ENCODE measurements around the gene CDK10.

Gene CDK10

GRCh38 chr16:89639385-89639784 lies 47.1 kb upstream of the CDK10 start:
- TF ChIP-seq GABPA (IDR thresholded peaks at IDR 0.05; ENCODE audit: low read depth) = no peak
- TF ChIP-seq CTCF (IDR thresholded peaks at IDR 0.05; ENCODE audit: insufficient read depth, low read length) = no peak
- no peak for TF ChIP-seq POLR2AphosphoS5 (IDR thresholded peaks at IDR 0.05; ENCODE audit: low read depth)
- no peaks in the 10 kb centered on the region for H3K27me3 ChIP-seq (ENCODE audit: insufficient read depth, poor library complexity, severe bottlenecking)

GRCh38 chr16:89641458-89642119 lies 44.9 kb upstream of the CDK10 start:
- TF ChIP-seq GABPA (IDR thresholded peaks at IDR 0.05; ENCODE audit: low read depth) (no peak), CTCF (IDR thresholded peaks at IDR 0.05; ENCODE audit: insufficient read depth, low read length) (no peak), SPI1 (IDR thresholded peaks at IDR 0.05; ENCODE audit: borderline replicate concordance, low read depth) (no peak), POLR2AphosphoS5 (IDR thresholded peaks at IDR 0.05; ENCODE audit: low read depth) (no peak), REST (IDR thresholded peaks at IDR 0.05; ENCODE audit: insufficient replicate concordance, low read depth) (no peak)
- Histone ChIP-seq H3K27me3 (ENCODE audit: insufficient read depth, poor library complexity, severe bottlenecking) (no peaks in the 10 kb centered on the region), H3K4me3 (replicated peaks; ENCODE audit: insufficient read depth, low read length) (no peak overlapping the region), H3K27ac (replicated peaks) (no peak overlapping the region)
- DNase-seq (ENCODE audit: low read depth in 1 of 2, low spot score in 1 of 2) = no peak

More at GRCh38 chr16:89639385-89639784, 47.1 kb upstream of the CDK10 start:
- DNase-seq (ENCODE audit: low read depth in 1 of 2, low spot score in 1 of 2) = no peak
- Histone ChIP-seq H3K27ac (replicated peaks) (no peak overlapping the region), H3K4me3 (replicated peaks; ENCODE audit: insufficient read depth, low read length) (no peak overlapping the region)

- Histone ChIP-seq H3K27me3 (ENCODE audit: insufficient read depth, poor library complexity, severe bottlenecking) (no peaks in the 10 kb centered on the region), H3K4me3 (replicated peaks; ENCODE audit: insufficient read depth, low read length) (no peak overlapping the region), H3K27ac (replicated peaks) (no peak overlapping the region)
- no peak for TF ChIP-seq REST (IDR thresholded peaks at IDR 0.05; ENCODE audit: insufficient replicate concordance, low read depth)
- TF ChIP-seq SPI1 (IDR thresholded peaks at IDR 0.05; ENCODE audit: borderline replicate concordance, low read depth) = no peak
- no peak for TF ChIP-seq CTCF (IDR thresholded peaks at IDR 0.05; ENCODE audit: insufficient read depth, low read length)
- TF ChIP-seq POLR2AphosphoS5 (IDR thresholded peaks at IDR 0.05; ENCODE audit: low read depth) = no peak
- no peak for DNase-seq (ENCODE audit: low read depth in 1 of 2, low spot score in 1 of 2)
These were observed 43.9 kb upstream of the CDK10 start for GRCh38 chr16:89642574-89642973.

- no peaks in the 10 kb centered on the region for H3K27me3 ChIP-seq (ENCODE audit: insufficient read depth, poor library complexity, severe bottlenecking)
- H3K27ac ChIP-seq (replicated peaks) = no peak overlapping the region
- DNase-seq (ENCODE audit: low read depth in 1 of 2, low spot score in 1 of 2) = no peak
- H3K4me3 ChIP-seq (replicated peaks; ENCODE audit: insufficient read depth, low read length) = no peak overlapping the region
- TF ChIP-seq GABPA (IDR thresholded peaks at IDR 0.05; ENCODE audit: low read depth) (no peak), CTCF (IDR thresholded peaks at IDR 0.05; ENCODE audit: insufficient read depth, low read length) (no peak), REST (IDR thresholded peaks at IDR 0.05; ENCODE audit: insufficient replicate concordance, low read depth) (no peak), POLR2AphosphoS5 (IDR thresholded peaks at IDR 0.05; ENCODE audit: low read depth) (no peak), SPI1 (IDR thresholded peaks at IDR 0.05; ENCODE audit: borderline replicate concordance, low read depth) (no peak)
These were observed 42.7 kb upstream of the CDK10 start for GRCh38 chr16:89643769-89644300.
